ENCODE results near the gene NXPH1. TPM values are rescaled to one million over a fixed set of nuclear protein-coding genes. Genes with fewer than 3 reads are reported as not detected.

Gene NXPH1
- total RNA-seq, 1 donor from 2014 or later = not detected

GRCh38 chr7:8567626-8568025 lies 134.2 kb downstream of the NXPH1 start:
- intact Hi-C loops (cut with DNase I) = no loop called here
- ATAC-seq (no peak), DNase-seq (ENCODE audit: low spot score) (no peak)

- no peak for DNase-seq (ENCODE audit: low spot score)
- intact Hi-C loops (cut with DNase I) = no loop called here
- no peak for ATAC-seq
Measured at GRCh38 chr7:8579661-8580194, 146.3 kb downstream of the NXPH1 start.

- no peak for DNase-seq (ENCODE audit: low spot score)
- no peak for ATAC-seq
- intact Hi-C loops (cut with DNase I) = no loop called here
Measured at GRCh38 chr7:8581842-8582241, 148.4 kb downstream of the NXPH1 start.

GRCh38 chr7:8582728-8583127 lies 149.3 kb downstream of the NXPH1 start:
- ATAC-seq = no peak

GRCh38 chr7:8585591-8585990 lies 152.2 kb downstream of the NXPH1 start:
- intact Hi-C loops (cut with DNase I) = no loop called here
- DNase-seq (ENCODE audit: low spot score) (no peak), ATAC-seq (no peak)

More at GRCh38 chr7:8582728-8583127, 149.3 kb downstream of the NXPH1 start:
- intact Hi-C loops (cut with DNase I) = no loop called here
- DNase-seq (ENCODE audit: low spot score) = no peak

GRCh38 chr7:8590225-8590624 lies 156.8 kb downstream of the NXPH1 start:
- ATAC-seq (no peak), DNase-seq (ENCODE audit: low spot score) (no peak)
- intact Hi-C loops (cut with DNase I) = no loop called here

- ATAC-seq = no peak
- intact Hi-C loops (cut with DNase I) = no loop called here
- DNase-seq (ENCODE audit: low spot score) = no peak
Measured at GRCh38 chr7:8590791-8591190, 157.4 kb downstream of the NXPH1 start.

GRCh38 chr7:8591289-8591688 lies 157.9 kb downstream of the NXPH1 start:
- DNase-seq (ENCODE audit: low spot score) (no peak), ATAC-seq (no peak)
- intact Hi-C loops (cut with DNase I) = no loop called here

GRCh38 chr7:8592167-8592566 lies 158.8 kb downstream of the NXPH1 start:
- no peak for ATAC-seq
- DNase-seq (ENCODE audit: low spot score) = no peak
- intact Hi-C loops (cut with DNase I) = no loop called here

GRCh38 chr7:8594115-8594514 lies 160.7 kb downstream of the NXPH1 start:
- DNase-seq (ENCODE audit: low spot score) (no peak), ATAC-seq (no peak)
- intact Hi-C loops (cut with DNase I) = no loop called here

- intact Hi-C loops (cut with DNase I) = no loop called here
- no peak for ATAC-seq
- no peak for DNase-seq (ENCODE audit: low spot score)
Measured at GRCh38 chr7:8597565-8597964, 164.2 kb downstream of the NXPH1 start.

GRCh38 chr7:8601121-8601520 lies 167.7 kb downstream of the NXPH1 start:
- intact Hi-C loops (cut with DNase I) = no loop called here
- no peak for ATAC-seq
- no peak for DNase-seq (ENCODE audit: low spot score)

- DNase-seq (ENCODE audit: low spot score) (no peak), ATAC-seq (no peak)
- intact Hi-C loops (cut with DNase I) = no loop called here
Measured at GRCh38 chr7:8605221-8605620, 171.8 kb downstream of the NXPH1 start.

- no peak for ATAC-seq
- no peak for DNase-seq (ENCODE audit: low spot score)
- intact Hi-C loops (cut with DNase I) = no loop called here
Measured at GRCh38 chr7:8612584-8612983, 179.2 kb downstream of the NXPH1 start.

- ATAC-seq (no peak), DNase-seq (ENCODE audit: low spot score) (no peak)
- intact Hi-C loops (cut with DNase I) = no loop called here
Measured at GRCh38 chr7:8613191-8613590, 179.8 kb downstream of the NXPH1 start.

GRCh38 chr7:8615019-8615418 lies 181.6 kb downstream of the NXPH1 start:
- ATAC-seq (no peak), DNase-seq (ENCODE audit: low spot score) (no peak)
- intact Hi-C loops (cut with DNase I) = no loop called here

GRCh38 chr7:8618441-8619070 lies 185.1 kb downstream of the NXPH1 start:
- intact Hi-C loops (cut with DNase I) = no loop called here
- DNase-seq (ENCODE audit: low spot score) (no peak), ATAC-seq (no peak)

GRCh38 chr7:8620169-8620568 lies 186.8 kb downstream of the NXPH1 start:
- ATAC-seq (no peak), DNase-seq (ENCODE audit: low spot score) (no peak)
- intact Hi-C loops (cut with DNase I) = no loop called here

GRCh38 chr7:8625612-8626011 lies 192.2 kb downstream of the NXPH1 start:
- intact Hi-C loops (cut with DNase I) = no loop called here
- DNase-seq (ENCODE audit: low spot score) (no peak), ATAC-seq (no peak)

- intact Hi-C loops (cut with DNase I) = no loop called here
- ATAC-seq = no peak
- DNase-seq (ENCODE audit: low spot score) = no peak
Measured at GRCh38 chr7:8627325-8627724, 193.9 kb downstream of the NXPH1 start.

- no peak for ATAC-seq
- DNase-seq (ENCODE audit: low spot score) = no peak
- intact Hi-C loops (cut with DNase I) = no loop called here
Measured at GRCh38 chr7:8628656-8629055, 195.2 kb downstream of the NXPH1 start.

All from sciatic nerve (tissue), 2 donors.